BJ (cell line): ENCODE results near the gene PHACTR3. TPM values are rescaled to one million over a fixed set of nuclear protein-coding genes. Genes with fewer than 3 reads are reported as not detected.

Experiments used
- CTCF ChIA-PET: fragments of 350-600 bp; formaldehyde crosslinking; extraction: SDS; loops from one replicate; lab custom pipeline; 2021; ENCODE audit warnings: antibody characterized with exemption, inconsistent platforms; lab: Yijun Ruan, JAX
- POLR2A ChIA-PET: fragments of 300-600 bp; sonication (Branson Sonifier 250); formaldehyde crosslinking; extraction: SDS; loops from one replicate; lab custom pipeline; 2021; ENCODE audit warnings: antibody characterized with exemption; lab: Charles Lee
- DNase-seq: peaks from one replicate; pipeline ENCODE4 v3.0.0-alpha.2; 2011; ENCODE audit warnings: low read depth
- H3K27me3 ChIP-seq: 2 replicates; pipeline ENCODE4 v1.6.0; 2011; ENCODE audit warnings: low read length; ENCODE audit not compliant: control insufficient read depth, insufficient read depth
- H3K36me3 ChIP-seq: 2 replicates; pipeline ENCODE4 v1.5.1; 2011; ENCODE audit warnings: low read length; ENCODE audit not compliant: control insufficient read depth, insufficient read depth
- H3K4me3 ChIP-seq: 2 replicates; pipeline ENCODE4 v1.5.1; 2011; ENCODE audit warnings: low read depth, mild to moderate bottlenecking, control low read depth, low read length
- polyA plus RNA-seq: library from polyadenylated mRNA; depleted of rRNA; stranded (reverse); fragments of >200 nt; gene quantifications from 2 replicates; pipeline ENCODE4 v1.2.3, GENCODE V29; 2011
- TF ChIP-seq, protein P1 (sequence below): IDR thresholded peaks from 2 replicates; pipeline ENCODE4 v1.5.1; 2011; ENCODE audit warnings: low read depth, mild to moderate bottlenecking, control low read depth, inconsistent platforms, low read length, moderate library complexity; ENCODE audit not compliant: insufficient read depth

PHACTR3 gene
- polyA plus RNA-seq, 1 experiment: not detected

DNA sequence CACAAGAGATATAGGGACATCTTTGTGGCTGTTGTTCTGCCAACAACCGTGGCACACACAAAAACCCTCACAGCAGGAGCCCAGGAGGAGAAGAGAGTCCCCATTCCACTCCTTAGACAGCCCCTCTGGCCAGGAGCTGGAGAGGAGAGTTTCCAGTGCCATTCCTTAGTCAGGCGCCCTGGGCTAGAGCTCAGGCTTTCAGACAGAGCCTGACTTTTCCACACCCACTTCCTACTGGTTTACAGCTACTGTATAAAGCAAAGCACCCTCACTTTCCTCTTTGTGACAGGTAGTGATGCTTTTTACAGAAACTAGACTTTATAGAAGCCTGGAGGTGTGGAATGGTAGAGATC is 183.2 kb downstream of the PHACTR3 start:
- Histone ChIP-seq H3K4me3 (no peak overlapping the region), H3K27me3 (peaks cover 2% of the 10 kb centered on the region; the same call in 1 of the 2 replicates), H3K36me3 (no peaks in the 10 kb centered on the region)
- TF ChIP-seq, protein P1, sequence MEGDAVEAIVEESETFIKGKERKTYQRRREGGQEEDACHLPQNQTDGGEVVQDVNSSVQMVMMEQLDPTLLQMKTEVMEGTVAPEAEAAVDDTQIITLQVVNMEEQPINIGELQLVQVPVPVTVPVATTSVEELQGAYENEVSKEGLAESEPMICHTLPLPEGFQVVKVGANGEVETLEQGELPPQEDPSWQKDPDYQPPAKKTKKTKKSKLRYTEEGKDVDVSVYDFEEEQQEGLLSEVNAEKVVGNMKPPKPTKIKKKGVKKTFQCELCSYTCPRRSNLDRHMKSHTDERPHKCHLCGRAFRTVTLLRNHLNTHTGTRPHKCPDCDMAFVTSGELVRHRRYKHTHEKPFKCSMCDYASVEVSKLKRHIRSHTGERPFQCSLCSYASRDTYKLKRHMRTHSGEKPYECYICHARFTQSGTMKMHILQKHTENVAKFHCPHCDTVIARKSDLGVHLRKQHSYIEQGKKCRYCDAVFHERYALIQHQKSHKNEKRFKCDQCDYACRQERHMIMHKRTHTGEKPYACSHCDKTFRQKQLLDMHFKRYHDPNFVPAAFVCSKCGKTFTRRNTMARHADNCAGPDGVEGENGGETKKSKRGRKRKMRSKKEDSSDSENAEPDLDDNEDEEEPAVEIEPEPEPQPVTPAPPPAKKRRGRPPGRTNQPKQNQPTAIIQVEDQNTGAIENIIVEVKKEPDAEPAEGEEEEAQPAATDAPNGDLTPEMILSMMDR: no peak
- ChIA-PET CTCF (interaction anchor here (1.1 to 8.5 kb wide), 3 partner anchors 14 to 146 kb away, joined by 3 to 75 read pairs (median 4); partner anchors contain the start of gene SYCP2), POLR2A (no interaction called here)
- DNase-seq: no peak

GRCh38 chr20:59788196-59788735 is 183.9 kb downstream of the PHACTR3 start:
- Histone ChIP-seq H3K36me3 (no peaks in the 10 kb centered on the region), H3K4me3 (no peak overlapping the region), H3K27me3 (peaks cover 2% of the 10 kb centered on the region; the same call in 1 of the 2 replicates)
- DNase-seq: no peak
- POLR2A ChIA-PET: no interaction called here
- TF ChIP-seq, protein P1: no peak
- CTCF ChIA-PET: interaction anchor here (1.3 to 8.5 kb wide), 2 partner anchors 63 to 146 kb away, joined by 3 to 75 read pairs; partner anchors contain the start of gene SYCP2

- Histone ChIP-seq H3K27me3 (peaks cover 2% of the 10 kb centered on the region; the same call in 1 of the 2 replicates), H3K36me3 (no peaks in the 10 kb centered on the region), H3K4me3 (no peak overlapping the region)
- POLR2A ChIA-PET: no interaction called here
- TF ChIP-seq, protein P1: no peak
- DNase-seq: no peak
- CTCF ChIA-PET: interaction anchor here (8.5 kb wide), 1 partner anchor 63 kb away, joined by 75 read pairs; no protein-coding TSS in a partner anchor
Measured at GRCh38 chr20:59788811-59789397, 184.6 kb downstream of the PHACTR3 start.

GRCh38 chr20:59789686-59790085 is 185.3 kb downstream of the PHACTR3 start:
- DNase-seq: no peak
- Histone ChIP-seq H3K4me3 (no peak overlapping the region), H3K27me3 (peaks cover 2% of the 10 kb centered on the region; the same call in 1 of the 2 replicates), H3K36me3 (no peaks in the 10 kb centered on the region)
- TF ChIP-seq, protein P1: no peak
- ChIA-PET CTCF (interaction anchor here (8.5 kb wide), 1 partner anchor 62 kb away, joined by 75 read pairs; no protein-coding TSS in a partner anchor), POLR2A (no interaction called here)

- CTCF ChIA-PET: no interaction called here
- TF ChIP-seq, protein P1: no peak
Measured at GRCh38 chr20:59790346-59790745, 186.0 kb downstream of the PHACTR3 start.

More at GRCh38 chr20:59790346-59790745, 186.0 kb downstream of the PHACTR3 start:
- DNase-seq: no peak
- Histone ChIP-seq H3K27me3 (peaks cover 2% of the 10 kb centered on the region; the same call in 1 of the 2 replicates), H3K36me3 (no peaks in the 10 kb centered on the region), H3K4me3 (no peak overlapping the region)
- POLR2A ChIA-PET: no interaction called here
